HuH-7 (cell line): ENCODE measurements around the gene SMPX.

ENCODE experiments used
- DNase-seq: peaks from one replicate; pipeline ENCODE4 v3.0.0; 2011; ENCODE audit warnings: low spot score

Gene SMPX

DNA sequence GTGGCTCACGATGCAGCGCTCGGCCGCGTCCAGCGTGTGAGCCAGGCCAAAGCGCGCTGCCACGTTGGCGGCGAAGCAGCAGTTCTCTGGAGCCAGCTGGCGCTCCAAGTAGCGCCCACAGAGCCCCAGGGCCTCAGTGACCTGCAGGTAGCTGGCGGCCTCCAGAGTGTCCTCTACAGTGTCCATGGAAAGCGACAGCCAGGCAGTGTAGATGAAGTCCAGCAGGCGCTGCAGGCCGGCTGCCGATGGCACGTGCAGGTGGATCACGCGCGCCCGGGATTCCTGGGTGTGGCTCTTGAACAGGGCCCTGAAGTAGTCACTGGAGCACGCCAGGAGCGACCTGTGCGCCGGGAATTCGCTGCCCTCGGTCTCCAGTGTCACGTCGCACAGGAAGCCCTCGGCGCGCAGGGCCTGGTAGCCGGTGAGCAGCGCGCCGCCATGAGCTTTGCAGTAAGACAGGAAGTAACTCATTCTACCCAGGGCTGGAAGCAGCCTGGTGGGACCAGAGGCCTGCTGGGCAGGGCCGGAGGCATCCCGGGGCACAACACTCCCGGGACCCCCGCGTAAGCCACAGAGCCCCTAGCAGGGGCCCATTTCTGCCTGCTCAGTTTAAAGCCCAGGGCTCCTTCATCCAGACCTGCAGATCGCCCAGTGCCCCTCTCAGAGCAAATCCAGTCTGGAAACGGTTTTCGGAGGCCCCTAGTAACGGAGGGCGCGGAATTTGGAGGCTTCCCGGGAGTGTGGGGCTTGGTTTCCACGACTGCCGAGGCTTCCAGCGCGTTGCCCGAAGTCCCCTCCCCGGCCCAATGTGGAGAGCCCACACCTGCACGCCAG lies 100.4 kb downstream of the SMPX start:
- no peak for DNase-seq

DNA sequence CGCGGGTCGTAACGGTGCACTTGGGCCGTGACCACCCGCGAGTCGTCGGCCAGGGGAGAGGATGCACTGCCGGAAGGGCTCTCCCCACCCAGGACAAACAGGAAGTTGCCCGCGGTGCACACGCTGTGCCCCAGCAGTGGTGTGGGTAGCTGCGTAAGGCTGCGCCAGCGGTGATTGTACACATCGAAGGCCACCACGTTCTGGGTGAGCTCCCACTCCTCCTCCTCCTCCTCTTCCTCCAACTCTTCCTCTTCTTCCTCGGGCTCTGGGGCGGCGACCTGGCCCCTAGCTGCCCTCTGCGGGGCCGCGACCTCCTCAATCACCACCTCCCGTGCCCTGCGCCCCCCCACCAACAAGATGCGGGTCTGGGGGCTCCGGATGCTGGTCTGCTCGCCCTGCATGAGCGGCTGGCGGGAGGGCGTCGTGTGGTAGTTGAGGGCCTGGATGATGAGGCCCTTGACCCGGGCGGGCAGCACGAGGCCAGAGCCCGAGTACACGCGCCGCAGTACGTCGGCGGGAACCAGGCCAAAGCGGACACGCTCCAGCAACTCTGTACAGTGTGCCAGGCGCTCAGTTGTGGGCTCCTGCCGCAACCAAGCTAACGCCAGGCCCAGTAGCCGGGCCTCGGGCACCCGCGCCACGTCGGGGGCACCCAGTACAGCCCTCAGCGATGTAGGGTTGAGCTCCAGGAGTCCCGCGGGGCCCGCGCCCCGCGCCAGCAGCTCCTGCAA lies 101.2 kb downstream of the SMPX start:
- DNase-seq: no peak
